HG02642 (cell line): ENCODE data around the gene POMT2.
"Not testable (repeated sequence)": the region's sequence is repeated elsewhere in the genome, so short reads cannot be mapped to it uniquely, and the experiment has no call there.

Experiments
- ATAC-seq: cut with Tn5 transposase; IDR thresholded peaks from one replicate; pipeline ENCODE4 v1.9.1; 2021; ENCODE audit warnings: mild to moderate bottlenecking; ENCODE audit not compliant: unreplicated experiment, poor library complexity

POMT2 gene

DNA sequence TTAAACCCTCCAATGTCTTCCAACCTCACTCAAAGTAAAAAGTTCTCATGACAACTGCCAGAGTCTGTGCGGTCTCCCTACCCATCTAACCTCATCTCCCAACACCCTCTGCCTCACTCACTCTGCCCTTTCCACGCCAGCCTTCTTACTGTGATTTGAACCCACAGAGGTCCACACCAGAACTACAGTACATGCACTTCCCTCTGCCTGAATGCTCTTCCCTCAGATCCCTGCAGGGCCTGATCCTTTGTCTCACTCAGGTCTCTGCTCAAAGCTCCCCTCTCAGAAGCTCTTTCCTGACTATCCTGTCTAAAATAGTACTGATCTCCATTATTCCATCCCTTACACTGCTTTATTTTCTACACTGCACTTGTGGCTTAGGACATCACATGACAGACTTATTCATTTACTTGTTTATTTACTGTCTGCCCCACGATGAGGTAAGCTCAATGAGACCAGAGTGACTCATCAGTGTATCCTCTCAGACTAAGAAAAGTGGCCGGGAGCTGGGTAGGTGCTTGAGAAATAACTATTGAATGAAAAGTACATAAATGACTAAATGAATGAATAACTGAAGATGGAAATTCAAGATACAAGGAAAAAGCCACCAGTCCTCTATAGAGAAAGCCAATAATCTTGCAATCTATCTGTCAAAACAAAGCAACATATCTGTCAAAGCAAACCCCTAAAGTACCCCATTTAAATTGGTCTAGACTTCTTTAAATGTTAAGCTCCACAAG is 17.1 kb downstream of the POMT2 start:
- ATAC-seq = no peak

DNA sequence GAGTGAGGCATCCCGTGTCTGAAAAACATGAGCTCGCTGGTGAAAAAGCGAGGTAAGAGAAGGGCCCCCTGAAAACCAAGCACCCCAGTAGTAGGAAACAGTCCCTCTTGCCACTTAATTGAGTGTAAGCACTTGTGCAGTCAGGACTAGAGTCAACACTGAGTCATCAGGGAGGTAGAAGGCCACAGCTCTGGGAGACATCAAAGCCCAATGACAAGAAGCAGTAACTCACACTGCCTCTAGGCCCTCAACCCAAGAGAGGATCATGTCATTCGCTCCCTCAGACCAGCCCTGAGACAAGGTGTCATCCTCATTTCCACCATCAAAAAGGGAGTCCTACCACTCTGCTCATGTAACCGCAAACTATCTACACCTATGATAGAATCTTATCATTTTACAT is 17.8 kb downstream of the POMT2 start:
- no peak for ATAC-seq

DNA sequence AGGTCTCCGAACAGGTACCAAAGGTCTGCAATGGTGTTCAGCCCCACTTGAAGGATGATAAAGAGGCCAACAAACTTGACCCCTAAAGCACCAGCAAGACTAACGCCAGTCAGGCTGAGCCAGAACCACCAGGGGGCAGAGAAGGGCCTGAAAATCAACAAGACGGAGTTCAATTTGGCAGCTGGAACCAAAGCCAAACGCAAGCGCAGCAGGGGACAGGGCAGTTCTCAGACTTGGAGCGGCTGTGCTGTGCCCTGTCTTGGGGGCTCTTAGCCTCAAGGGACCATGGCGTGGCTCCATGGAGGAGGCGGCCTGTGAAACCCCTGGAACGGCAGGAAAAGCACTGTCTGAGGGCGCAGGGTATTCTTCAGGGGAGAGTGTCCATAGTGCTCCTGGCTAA is 19.6 kb downstream of the POMT2 start:
- ATAC-seq = no peak

DNA sequence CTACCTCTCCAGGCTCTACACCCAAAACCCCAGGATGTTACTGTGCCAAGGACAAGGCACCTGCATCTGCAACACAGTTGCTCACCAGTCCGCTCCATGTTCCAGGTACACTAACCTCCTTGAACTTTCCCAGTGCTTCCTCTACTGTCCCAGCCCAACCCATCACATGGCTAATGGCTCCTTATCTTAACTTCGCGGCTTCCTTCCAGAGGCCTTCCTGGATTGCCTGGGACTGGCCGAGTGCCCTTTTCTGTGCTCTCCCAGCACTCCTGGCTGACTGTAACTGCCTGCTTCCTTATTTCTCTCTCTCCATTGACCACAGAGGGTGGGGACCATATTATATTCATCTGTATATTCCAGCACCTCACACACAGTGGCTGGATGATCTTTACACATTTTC is 20.9 kb downstream of the POMT2 start:
- ATAC-seq = no peak

DNA sequence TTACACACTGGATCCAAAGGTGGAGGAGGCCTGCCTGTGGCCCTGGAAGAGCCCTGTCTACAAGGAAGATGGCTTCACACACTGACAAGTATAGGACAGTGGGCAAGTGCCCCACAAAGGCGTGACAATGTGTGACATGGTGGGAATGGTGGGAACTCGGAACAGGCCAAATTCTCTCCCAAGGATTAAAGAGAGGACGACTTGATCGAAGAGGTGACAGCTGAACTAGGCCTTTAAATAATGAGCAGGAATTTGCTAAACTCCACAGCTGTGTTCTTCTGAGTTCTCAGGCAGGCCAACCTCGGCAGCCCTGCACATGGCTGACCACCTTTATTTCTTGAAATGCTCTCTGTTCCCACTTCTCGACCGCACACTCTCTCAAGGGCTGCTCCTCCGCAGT is 23.8 kb downstream of the POMT2 start:
- no peak for ATAC-seq

DNA sequence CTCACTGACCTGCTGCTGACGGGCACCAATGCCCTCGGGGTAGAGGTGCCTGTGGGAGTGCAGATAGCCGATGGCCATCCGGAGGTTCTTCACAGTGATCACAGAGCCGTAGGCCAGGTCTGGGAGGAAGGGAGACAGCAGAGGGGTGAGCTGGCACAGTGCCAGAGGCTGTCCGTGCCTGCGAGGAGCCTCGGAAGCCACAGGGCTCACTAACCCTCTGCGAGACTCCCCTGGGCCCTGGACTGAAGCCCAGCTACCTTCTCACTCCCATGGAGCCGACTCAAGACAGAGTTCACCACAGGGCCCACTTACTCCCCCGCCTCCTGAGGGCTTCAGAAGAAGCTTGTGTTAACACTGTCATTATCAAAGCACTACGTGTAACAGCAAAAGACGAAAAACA is 24.5 kb downstream of the POMT2 start:
- no peak for ATAC-seq

DNA sequence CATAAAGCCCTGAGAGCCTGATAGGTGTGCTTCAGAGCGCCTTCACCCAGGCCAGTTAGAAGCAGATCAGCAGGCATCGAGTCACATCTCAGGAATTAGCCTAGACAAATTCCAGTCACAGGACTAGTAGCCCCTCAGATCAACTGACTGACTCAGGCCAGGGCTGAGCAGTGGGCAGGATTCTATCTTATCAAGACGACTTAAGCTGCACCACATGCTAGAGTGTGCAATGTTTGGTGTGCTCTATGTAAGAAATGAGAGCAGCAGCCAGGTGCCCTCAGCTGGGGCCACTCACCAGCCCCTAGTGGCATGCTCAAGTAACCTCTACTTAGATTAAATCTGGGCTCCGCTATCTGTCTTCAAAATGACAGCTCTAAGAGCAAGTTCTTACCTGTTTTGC is 30.0 kb downstream of the POMT2 start:
- ATAC-seq = no peak

DNA sequence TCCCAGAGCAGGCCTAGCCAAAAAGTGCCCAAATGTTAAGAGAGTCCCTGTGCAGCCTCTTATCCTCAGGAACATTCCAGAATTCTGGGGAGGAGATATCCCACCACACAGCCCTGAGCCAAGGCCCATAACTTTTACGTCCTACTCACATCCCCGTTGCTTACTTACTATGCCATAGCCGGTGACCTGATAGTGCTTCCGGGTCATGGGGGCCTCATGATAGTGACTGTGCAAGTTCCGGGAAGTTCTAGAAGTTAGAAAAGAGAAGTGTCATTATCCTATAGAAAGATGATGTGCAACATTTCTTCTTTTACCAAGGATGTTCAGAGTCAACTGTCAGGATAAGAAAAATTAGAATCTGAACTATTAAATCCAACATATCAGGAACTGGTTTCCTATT is 34.1 kb downstream of the POMT2 start:
- no peak for ATAC-seq

DNA sequence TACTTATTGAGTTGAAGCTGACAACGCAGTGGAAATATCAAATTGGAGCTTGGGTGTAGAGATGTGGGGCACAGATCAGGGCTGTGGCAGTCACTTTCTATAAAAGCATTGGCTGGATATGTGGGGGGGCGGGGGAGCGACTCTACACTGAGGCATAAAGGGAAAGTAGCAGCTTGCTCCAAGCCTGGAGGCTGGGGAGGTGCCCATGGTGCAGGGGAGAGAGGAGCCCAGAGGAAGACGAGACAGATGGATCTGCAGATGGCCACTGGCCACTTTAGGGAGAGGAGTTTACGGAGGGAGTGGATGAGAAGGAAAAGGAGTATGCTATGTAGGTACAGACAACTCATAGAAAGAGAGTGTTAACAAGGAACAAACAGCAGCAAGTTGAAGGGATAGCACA is 36.2 kb downstream of the POMT2 start:
- no peak for ATAC-seq

DNA sequence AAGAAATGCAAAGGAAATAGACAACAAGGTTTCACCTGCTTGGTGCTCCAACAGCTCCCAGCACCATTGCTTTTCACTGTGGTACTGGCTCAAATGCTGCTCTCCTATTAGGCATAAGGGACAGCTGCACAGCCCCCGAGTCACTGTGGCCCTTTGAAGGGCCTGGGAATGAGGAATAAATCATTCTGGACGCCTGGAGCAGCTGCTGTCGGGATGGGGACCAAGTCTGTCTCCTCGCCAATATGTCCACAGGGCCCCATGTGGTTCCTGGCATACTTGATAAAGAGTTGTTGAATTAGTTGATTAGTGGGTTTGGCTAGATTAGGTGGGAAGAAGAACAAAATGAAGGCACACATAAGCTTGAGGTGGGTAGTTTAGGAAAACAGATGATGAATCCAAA is 36.6 kb downstream of the POMT2 start:
- no peak for ATAC-seq

DNA sequence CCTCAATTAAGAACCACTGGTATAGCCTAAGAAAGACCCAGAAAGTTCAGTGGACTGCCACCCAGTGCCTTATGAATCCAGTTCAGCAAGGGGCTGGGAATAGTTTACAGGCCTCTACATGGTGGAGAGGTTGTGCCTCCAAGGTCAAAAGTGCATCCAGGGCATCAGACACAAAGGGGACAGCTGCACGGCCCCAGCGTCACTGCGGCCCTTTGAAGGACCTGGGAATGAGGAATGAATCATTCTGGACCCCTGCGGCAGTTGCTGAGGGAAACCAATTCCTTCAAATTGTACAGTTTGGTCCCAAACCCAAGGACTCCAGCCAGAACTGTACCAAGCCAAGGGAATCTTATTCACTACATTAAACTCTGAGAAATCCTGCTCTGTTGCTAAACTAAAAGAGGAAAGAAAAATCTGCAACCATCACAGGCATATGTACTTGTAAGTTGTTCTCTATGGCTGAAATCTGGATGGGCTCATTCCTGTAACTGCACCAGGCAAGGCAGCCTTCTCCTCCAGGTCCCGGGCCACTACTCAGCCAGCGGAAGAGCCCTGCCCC is 38.8 kb downstream of the POMT2 start:
- ATAC-seq = no peak

DNA sequence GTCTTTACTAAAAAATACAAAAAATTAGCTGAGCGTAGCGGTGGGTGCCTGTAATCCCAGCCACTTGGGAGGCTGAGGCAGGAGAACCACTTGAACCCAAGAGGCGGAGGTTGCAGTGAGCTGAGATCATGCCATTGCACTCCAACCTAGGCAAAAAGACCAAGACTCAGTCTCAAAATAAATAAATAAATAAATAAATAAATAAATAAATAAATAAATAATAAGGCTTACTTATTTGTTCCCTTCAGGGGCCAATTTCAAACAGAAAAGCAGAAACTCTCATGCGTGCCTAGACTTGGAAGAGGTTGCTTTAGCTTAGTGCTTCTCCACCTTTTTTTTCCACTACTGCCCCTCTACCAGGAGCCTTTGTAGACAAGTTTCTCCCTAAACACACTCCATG is 39.8 kb downstream of the POMT2 start:
- not testable (repeated sequence) for ATAC-seq

DNA sequence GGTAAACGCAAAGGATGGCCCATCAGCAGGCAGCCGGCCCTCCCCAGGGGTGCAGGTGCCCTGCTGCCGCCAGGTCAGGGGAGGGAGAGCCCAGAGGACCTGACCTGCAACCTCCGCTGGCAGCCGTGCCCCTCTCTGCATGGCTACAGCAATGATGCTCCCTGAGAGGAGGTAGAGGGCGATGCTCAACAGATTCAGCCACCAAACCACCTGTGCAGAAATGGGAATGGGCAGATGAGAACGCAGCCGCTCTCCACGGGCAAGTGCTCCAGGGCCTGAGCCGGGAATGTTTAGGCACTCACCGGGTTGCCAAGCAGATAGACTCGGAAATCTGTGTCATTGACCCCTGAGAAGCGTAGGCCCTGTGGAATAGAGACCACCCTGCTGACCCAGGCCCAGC is 41.0 kb downstream of the POMT2 start:
- no peak for ATAC-seq

DNA sequence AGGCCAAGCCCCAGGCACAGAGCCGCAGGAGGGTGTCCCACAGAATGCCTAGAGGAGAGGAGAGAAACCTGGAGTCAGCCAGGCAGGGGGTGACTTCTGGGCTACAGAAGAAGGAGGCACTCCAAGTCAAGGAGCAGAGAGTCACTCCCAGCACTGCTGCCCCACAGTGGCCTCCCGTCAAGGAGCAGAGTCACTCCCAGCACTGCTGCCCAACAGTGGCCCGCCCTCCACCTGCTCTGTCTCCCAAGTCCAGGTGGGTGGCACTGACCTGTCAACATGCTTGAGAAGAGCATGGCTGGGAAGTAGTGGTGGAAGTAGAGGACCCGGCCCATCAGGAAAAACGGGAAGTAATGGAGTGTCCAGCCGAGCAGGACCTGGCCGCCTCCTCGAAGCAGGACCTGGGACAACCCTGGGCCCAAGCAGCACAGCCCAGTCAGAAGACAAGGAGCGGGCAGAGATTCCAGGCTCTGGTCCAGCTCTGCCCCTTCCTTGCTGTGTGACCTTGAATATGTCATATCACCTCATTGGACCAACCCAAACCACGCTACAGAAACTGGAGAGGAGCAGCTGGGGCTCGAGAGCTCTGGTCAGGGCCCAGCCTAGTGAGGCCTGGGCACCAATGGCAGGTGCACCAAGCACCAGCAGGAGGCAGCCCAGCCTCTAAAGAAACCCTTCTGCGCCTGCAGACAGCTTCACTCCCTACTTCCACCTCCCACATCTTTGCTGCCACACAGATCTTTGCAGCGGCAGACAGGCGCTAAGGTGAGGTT is 42.0 kb downstream of the POMT2 start:
- no peak for ATAC-seq

DNA sequence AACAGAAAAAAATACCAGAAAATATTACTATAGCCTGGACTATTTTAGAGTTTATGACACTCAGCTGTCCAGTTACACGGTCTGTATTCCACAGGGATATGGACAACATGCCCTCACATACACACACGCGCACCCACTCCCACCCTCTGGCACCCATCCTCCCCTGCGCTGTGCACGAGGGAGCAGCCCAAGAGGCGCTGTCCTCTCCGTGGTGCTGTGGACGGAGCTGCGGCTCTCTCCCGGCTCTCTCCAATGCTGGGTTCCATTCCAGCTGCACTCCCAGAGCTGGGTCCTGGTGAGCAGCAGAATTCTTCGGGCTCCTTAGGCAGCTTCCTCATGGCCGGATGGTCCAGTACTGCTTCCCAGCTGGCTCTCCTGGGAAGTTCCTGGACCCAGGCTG is 43.7 kb downstream of the POMT2 start:
- no peak for ATAC-seq

DNA sequence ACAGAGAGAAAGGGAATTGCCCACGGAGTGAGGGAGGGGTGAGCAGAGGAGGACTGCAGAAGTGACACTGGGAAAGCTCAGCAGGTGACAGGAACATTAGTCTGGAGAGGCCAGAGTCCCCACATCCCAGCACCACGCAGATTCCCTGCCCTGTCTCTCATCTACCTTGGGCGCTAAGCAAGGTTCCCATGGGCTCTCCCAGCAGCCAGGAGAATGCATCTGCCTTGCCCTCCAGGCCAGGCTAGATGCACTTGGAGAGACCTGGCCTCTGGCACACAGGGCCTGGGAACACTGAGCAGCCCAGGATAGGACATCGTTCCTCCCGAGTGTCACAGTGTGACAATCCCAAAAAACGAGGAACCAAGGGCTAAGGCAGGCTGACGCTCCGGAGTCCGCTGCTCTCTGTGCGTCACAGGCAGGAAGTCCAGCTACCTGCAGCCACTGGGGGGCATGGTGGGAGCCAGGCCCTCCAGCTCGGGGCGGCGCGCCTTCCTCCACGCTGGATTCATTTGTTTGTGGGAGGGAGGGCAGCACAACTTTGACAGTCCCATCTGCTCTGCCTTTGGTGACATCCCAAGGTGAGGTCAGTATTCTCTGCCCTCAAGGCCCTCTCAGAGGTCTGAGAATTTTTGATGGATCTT is 44.3 kb downstream of the POMT2 start:
- no peak for ATAC-seq

DNA sequence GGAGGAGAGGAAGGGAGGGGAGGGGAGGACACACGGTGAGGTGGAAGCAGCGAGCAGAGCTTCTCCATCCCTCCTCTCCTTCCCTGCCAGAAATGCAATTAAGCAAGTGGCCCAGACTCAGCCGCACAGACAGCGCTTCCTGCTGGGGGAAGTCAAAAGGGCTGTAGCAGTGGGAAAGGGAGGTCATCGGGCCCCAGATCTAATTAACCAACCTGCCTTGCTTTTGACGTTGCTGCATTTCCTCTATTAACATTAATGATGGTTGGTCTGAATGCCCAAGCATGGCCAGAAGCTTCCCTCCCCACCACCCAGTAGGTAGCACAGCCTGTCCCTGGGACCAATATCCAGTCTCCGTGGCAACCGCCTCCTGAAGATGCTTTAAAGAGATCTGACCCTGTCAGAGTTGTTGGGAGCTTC is 45.1 kb downstream of the POMT2 start:
- ATAC-seq = no peak

DNA sequence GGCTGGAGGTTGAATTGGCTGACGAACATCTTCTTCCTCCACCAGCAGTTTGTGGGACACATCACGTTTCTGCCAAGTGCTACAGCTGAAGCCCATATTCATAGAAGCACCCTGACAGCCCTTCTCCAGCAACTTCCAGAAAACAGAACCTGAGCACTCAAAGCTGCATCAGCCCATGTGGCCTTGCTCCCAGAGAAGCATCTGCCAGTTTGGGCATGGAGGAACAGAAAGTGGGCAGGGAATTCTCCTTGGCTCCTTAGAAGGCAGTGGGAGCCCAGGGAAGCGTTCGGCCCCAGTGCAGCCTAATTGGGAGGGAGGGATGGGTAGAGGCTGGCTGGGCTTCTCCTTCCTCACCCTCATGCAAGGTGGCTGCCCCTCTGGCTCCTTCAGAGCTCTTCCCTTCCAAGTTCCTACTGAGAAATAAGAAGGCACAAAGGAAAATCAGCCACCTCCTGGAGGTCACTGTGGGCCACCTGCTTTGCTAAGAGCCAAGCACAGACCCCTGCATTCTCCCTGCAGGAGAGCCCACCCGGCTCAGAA is 45.6 kb downstream of the POMT2 start:
- ATAC-seq = no peak

DNA sequence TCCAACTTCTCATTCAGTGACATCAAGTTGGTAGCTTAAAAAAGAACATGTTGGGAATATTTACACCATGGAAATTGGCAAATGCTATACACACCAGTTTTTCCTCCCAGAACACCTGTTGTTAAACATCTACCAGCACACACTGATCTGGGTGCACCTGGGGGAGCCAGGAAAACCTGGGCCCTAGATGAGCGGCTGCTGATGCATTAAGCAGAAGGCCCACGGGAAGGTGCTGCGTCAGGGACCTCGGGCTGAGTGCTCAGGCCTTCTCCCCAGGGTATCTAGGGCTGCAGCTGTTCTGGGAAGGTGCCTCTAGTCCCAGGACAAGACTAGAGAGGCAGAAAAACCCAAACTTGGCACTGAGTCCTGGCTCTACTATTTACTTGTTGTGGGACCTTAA is 46.9 kb downstream of the POMT2 start:
- no peak for ATAC-seq

DNA sequence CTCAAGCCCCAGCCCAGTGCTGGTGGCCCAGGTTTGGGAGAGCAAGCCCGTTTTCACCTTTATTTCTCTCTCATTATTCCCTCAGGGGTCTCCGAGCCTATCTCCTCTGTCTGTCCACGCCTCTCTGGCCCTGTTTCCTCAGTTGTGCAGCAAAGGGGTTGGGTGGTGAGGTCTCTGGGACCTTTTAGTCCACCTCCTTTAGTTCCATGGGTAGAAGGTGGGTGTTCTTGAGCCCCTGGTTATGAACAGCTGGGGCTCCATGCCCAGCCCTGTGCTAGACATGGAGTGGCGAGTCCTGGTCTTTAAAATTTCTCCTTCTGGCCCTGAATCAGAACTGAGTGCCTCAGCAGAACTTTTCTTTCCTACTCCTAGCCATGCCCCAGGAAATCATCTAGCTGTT is 48.4 kb downstream of the POMT2 start:
- ATAC-seq = no peak

DNA sequence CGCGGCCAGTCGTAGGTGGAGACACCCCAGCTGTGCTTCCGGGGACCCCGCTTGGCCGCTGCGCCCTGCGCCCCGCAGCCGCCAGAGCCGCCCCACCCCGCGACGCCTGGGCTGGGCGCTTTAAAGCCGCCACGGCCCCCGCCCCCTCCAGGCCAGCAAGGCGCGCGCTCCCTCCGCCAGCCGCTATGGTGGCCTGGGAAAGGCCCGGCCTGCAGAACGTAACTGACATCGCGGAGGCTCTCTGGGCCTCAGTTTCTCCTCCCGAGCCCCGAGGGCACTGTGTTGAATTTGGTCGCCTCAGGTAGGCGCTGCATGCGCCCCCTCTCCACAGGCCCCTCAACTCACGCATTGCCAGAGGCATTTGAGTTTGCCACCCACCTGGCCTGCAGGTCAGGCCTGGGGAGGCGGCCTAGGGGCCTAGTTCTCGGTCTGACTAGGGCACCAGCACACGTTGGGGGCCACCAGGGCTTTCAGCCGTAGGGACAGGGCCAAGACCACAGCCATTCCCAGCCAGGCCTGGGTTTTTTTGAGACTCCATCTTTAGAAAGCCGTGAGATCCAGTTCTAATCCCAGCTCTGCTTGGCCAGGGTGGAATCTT is 49.5 kb downstream of the POMT2 start, which contains the start of gene NGB:
NGB (minus strand) TSS at position 94 of the 598 bp plus-strand sequence. CDS start 269 bp downstream, outside the sequence.
- ATAC-seq = no peak
